ENCODE results near the gene CRMP1. TPM values are rescaled to one million over a fixed set of nuclear protein-coding genes. Genes with fewer than 3 reads are reported as not detected.
A peak's percentile ranks its signal among the peaks of the same experiment; 100 is the strongest.

Gene CRMP1
- total and polyA plus RNA-seq, 8 donors = 1.2 to 21.4 (median 2.1) TPM; not detected in 1

DNA sequence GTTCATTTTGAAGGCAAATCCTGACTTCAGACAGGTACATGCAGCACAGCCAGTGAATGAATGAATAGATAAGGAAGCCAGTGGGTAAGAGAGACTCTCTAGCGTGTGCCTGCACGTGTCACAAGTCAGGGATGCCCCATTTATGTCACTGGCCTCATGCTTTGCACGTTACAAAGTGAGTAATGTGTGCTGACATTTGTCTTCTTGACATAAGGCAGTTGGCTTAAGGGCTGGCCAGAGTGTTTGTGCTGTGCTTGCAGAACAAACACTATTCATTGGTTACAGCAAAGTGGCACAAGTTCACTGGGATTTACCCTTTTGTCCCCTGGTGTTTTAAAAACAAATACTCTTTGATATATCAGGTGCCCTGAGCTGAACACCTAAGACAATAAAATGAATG, 55.9 kb downstream of the CRMP1 start:
- H3K4me3 ChIP-seq = no peak overlapping the region
- TF ChIP-seq EP300 (IDR thresholded peaks at IDR 0.05) (no peak), CTCF (IDR thresholded peaks at IDR 0.05) (no peak), POLR2A (IDR thresholded peaks at IDR 0.05) (no peak), POLR2AphosphoS5 (IDR thresholded peaks at IDR 0.05) (no peak)
- H3K36me3 ChIP-seq = no peaks in the 10 kb centered on the region
- peak in 1 of 2 donors; percentile 53 for DNase-seq
- H3K9me3 ChIP-seq = no peaks in the 10 kb centered on the region
- H3K27me3 ChIP-seq = no peaks in the 10 kb centered on the region
- H3K4me1 ChIP-seq = peaks cover 0 to 11% (median 5%) of the 10 kb centered on the region in 4 donors
- intact Hi-C loops (cut with DNase I; ENCODE audit: low total_unique reads) = no loop called here
- H3K27ac ChIP-seq = no peak overlapping the region
- WGBS, 5 donors = 17 to 59% (median 24%) methylated on average over 3 of the region's 3 CpGs

- H3K9me3 ChIP-seq = no peaks in the 10 kb centered on the region
Measured at GRCh38 chr4:5828005-5828391, 64.9 kb downstream of the CRMP1 start.

GRCh38 chr4:5827108-5828004, 65.5 kb downstream of the CRMP1 start:
- Histone ChIP-seq H3K9me3 (no peaks in the 10 kb centered on the region), H3K27me3 (no peaks in the 10 kb centered on the region), H3K4me1 (peaks cover 7 to 22% (median 10%) of the 10 kb centered on the region in 4 donors), H3K27ac (no peak overlapping the region), H3K4me3 (no peak overlapping the region), H3K36me3 (peaks cover 0 to 5% (median 2%) of the 10 kb centered on the region in 4 donors)
- TF ChIP-seq POLR2A (IDR thresholded peaks at IDR 0.05) = no peak
- intact Hi-C loops (cut with DNase I; ENCODE audit: low total_unique reads) = no loop called here
- 59 to 77% (median 71%) methylated on average over 17 to 19 of the region's 19 CpGs for WGBS, 5 donors
- DNase-seq = no peak

More at GRCh38 chr4:5828005-5828391, 64.9 kb downstream of the CRMP1 start:
- H3K27ac ChIP-seq = no peak overlapping the region
- TF ChIP-seq POLR2A (IDR thresholded peaks at IDR 0.05) (no peak), EP300 (IDR thresholded peaks at IDR 0.05) (no peak), POLR2AphosphoS5 (IDR thresholded peaks at IDR 0.05) (no peak), CTCF (IDR thresholded peaks at IDR 0.05) (no peak)
- DNase-seq = no peak
- H3K36me3 ChIP-seq = no peaks in the 10 kb centered on the region
- intact Hi-C loops (cut with DNase I; ENCODE audit: low total_unique reads) = no loop called here
- 73 to 91% (median 89%) methylated on average over 10 to 11 of the region's 11 CpGs for WGBS, 5 donors
- H3K4me1 ChIP-seq = peaks cover 7 to 16% (median 10%) of the 10 kb centered on the region in 4 donors
- H3K27me3 ChIP-seq = no peaks in the 10 kb centered on the region
- no peak overlapping the region for H3K4me3 ChIP-seq

- TF ChIP-seq CTCF (IDR thresholded peaks at IDR 0.05) (no peak), POLR2AphosphoS5 (IDR thresholded peaks at IDR 0.05) (no peak), EP300 (IDR thresholded peaks at IDR 0.05) (no peak), POLR2A (IDR thresholded peaks at IDR 0.05) (no peak)
- 51 to 71% (median 55%) methylated on average over 4 to 5 of the region's 5 CpGs for WGBS, 5 donors
- intact Hi-C loops (cut with DNase I; ENCODE audit: low total_unique reads) = no loop called here
- Histone ChIP-seq H3K4me3 (no peak overlapping the region), H3K9me3 (no peaks in the 10 kb centered on the region), H3K27ac (no peak overlapping the region), H3K4me1 (peaks cover 7 to 25% (median 10%) of the 10 kb centered on the region in 4 donors), H3K36me3 (peaks cover 0 to 12% (median 3%) of the 10 kb centered on the region in 4 donors), H3K27me3 (no peaks in the 10 kb centered on the region)
- DNase-seq = no peak
Measured at GRCh38 chr4:5826437-5827107, 66.3 kb downstream of the CRMP1 start.

Data from stomach (tissue), 9 donors.